ENCODE data around the gene MRS2.
"Not testable (repeated sequence)": the region's sequence is repeated elsewhere in the genome, so short reads cannot be mapped to it uniquely, and the experiment has no call there.

The MRS2 gene

DNA sequence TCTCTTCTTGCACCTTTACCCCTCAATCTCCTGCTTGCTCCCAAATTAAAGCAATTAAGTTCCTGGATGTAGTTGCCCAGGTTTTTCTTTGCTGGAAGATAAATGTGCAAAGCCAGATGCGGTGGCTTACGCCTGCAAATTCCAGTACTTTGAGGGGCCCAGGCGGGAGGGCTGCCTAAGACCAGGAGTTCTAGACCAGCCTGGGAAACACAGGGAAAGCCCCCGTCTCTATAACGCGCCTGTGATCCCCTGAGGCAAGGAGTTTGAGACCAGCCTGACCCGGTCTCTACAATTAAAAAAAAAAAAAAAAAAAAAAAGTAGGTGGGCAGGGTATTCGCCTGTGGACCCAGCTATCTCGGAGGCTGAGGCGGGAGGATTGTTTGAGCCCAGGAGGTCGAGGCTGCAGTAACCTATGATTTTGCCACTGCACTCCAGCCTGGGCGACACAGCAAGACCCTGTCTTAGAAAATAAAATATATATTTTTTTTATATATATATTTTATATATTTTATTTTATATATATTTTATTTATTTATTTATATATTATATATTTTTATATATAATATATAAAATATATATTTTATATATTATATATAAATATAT is 44.4 kb upstream of the MRS2 start:
- DNase-seq (ENCODE audit: low spot score), result no peak
- no peak for TF ChIP-seq CTCF (IDR thresholded peaks at IDR 0.05; ENCODE audit: extremely low read depth, insufficient read depth, missing control alignments)
- in situ Hi-C loops (cut with MboI; ENCODE audit: low pct_unique_long_range_greater_than_20kb, low sequenced_read_pairs, unreplicated experiment), result no loop called here

GRCh38 chr6:24359640-24360454 is 42.9 kb upstream of the MRS2 start:
- TF ChIP-seq CTCF (IDR thresholded peaks at IDR 0.05; ENCODE audit: extremely low read depth, insufficient read depth, missing control alignments), result peak; percentile 94
- DNase-seq (ENCODE audit: low spot score), result peak; percentile 78
- in situ Hi-C loops (cut with MboI; ENCODE audit: low pct_unique_long_range_greater_than_20kb, low sequenced_read_pairs, unreplicated experiment), result no loop called here

DNA sequence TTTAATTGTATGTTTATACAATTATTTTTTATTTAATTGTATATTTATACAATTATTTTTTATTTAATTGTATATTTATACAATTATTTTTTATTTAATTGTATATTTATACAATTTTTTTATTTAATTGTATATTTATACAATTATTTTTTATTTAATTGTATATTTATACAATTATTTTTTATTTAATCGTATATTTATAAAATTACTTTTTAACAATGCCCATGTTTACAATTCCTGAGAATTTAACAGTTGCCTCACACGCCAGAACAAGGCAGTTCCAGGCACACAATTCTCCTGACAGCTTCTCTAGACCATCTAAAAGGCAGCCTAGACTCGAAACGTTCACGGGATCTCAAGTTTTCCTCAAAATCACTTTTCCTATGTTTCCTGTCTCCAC is 40.4 kb upstream of the MRS2 start:
- DNase-seq (ENCODE audit: low spot score); in situ Hi-C loops (cut with MboI; ENCODE audit: low pct_unique_long_range_greater_than_20kb, low sequenced_read_pairs, unreplicated experiment): not testable (repeated sequence)

DNA sequence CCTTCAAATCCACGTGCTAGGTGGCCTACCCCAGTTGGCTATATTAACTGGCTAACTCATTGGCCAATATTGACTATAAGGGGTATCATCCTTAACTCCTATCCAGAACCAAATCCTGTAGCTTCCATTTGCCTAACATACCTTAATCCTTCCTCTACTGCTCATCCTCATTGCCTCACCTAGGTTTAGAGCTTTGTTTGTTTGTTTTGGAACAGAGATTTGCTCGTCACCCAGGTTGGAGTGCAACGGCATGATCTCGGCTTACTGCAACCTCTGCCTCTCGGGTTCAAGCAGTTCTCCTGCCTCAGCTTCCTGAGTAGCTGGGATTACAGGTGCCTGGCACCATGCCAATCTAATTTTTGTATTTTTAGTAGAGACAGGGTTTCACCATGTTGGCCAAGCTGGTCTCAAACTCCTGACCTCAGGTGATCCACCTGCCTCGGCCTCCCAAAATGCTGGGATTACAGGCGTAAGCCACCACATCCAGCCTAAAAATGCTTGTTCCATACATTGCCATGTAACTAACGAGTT is 37.6 kb upstream of the MRS2 start:
- DNase-seq (ENCODE audit: low spot score); in situ Hi-C loops (cut with MboI; ENCODE audit: low pct_unique_long_range_greater_than_20kb, low sequenced_read_pairs, unreplicated experiment): not testable (repeated sequence)

DNA sequence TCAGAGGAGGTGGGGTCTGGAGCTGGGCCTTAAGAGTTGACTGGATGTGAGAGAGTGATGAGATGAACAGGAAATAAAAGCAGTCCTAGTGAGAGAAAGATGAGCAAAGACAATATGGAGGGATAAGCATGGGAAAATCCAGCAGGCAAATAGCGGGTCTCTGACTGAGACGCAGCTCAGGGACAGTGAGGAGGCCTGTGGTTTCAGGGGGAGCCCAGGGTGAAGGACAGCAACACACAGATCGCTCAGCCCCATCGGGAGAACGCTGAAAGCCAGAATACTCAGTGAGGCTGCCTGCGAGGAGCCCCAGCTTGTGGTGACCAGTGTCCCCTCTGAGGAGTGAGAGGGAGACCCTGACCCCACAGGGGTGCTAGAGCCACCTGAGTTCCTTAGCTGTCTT is 28.1 kb upstream of the MRS2 start:
- TF ChIP-seq CTCF (IDR thresholded peaks at IDR 0.05; ENCODE audit: extremely low read depth, insufficient read depth, missing control alignments), result no peak
- in situ Hi-C loops (cut with MboI; ENCODE audit: low pct_unique_long_range_greater_than_20kb, low sequenced_read_pairs, unreplicated experiment), result no loop called here
- no peak for DNase-seq (ENCODE audit: low spot score)

DNA sequence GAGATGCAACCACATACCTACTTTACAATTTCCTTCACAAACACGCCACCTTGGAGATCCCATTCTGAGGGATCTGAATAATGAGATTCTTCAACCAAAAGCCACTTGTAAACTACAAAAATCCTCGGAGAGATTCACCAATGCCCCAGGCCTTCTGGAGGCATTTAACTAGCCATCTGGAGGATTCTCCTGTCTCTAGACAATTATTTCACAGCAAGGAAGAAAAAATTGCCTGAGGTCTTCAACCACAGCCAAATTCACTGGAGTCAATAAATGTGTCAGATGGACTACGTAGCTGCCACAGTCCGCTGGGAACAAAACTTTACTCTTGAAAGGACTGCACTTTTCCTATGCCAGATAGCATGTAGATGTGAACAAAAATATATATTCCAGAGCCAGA is 25.9 kb upstream of the MRS2 start:
- in situ Hi-C loops (cut with MboI; ENCODE audit: low pct_unique_long_range_greater_than_20kb, low sequenced_read_pairs, unreplicated experiment), result no loop called here
- no peak for TF ChIP-seq CTCF (IDR thresholded peaks at IDR 0.05; ENCODE audit: extremely low read depth, insufficient read depth, missing control alignments)

GRCh38 chr6:24378473-24379097 is 24.2 kb upstream of the MRS2 start:
- no peak for TF ChIP-seq CTCF (IDR thresholded peaks at IDR 0.05; ENCODE audit: extremely low read depth, insufficient read depth, missing control alignments)
- in situ Hi-C loops (cut with MboI; ENCODE audit: low pct_unique_long_range_greater_than_20kb, low sequenced_read_pairs, unreplicated experiment), result no loop called here
- no peak for DNase-seq (ENCODE audit: low spot score)

More for the DNA sequence above, 25.9 kb upstream of the MRS2 start:
- no peak for DNase-seq (ENCODE audit: low spot score)
